RPMI7951 (cell line): ENCODE measurements around the gene HSPBAP1. TPM values are rescaled to one million over a fixed set of nuclear protein-coding genes. Genes with fewer than 3 reads are reported as not detected.

Source experiments
- DNase-seq: peaks from one replicate; pipeline ENCODE4 v3.0.0-alpha.2; 2012; ENCODE audit warnings: low read depth
- total RNA-seq: library from RNA; depleted of rRNA; stranded (reverse); fragments of >200 nt; shearing (Covaris generic); gene quantifications from 2 replicates; pipeline ENCODE4 v1.2.3, GENCODE V29; 2014; rRNA removed

The HSPBAP1 gene
- total RNA-seq = 6.2 and 6.7 TPM in 2 replicates

DNA sequence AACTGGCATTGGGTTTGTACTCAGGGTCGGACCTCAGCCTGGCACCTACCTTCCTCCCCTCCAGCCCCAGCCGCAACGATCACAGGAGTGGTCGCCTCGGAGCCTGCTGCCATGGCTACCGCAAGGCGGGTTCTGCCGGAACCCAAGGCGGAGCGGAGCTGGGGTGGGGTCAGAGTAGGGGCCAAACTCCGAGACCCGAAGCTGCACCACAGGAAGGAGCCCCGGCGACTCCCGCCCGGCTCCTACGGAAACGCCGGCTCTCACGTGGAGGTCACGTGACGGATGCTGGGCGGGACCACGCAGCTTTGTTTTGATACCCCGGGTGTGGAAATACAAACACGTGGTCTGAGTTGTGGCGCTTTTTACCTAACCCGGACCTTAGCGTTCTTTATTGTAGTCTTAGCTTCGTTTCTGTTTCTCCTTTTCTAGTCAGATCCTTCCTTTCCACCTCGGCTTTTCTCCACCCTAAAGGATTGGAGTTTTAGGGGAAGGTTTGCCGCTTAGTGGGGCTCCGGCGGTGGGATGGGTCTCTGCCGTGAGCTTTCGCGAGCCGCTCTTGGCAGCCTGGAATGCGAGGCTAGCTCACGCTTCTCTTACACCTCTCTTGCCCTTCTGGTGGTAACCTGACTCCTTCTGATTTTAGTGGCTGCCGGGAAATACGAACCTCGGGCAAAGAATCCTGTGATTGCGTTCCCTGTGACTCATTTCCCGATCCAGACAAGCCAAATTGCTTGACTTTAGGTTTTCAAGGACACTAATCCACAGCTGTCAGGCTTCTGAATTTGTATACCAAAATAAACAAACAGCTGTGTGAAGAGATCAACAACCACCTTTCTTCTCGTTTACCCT lies at the start of gene HSPBAP1:
HSPBAP1 (minus strand) TSS at position 264 of the 849 bp plus-strand sequence; CDS start at position 113, 151 bp downstream.
- peak; percentile 91 for DNase-seq

DNA sequence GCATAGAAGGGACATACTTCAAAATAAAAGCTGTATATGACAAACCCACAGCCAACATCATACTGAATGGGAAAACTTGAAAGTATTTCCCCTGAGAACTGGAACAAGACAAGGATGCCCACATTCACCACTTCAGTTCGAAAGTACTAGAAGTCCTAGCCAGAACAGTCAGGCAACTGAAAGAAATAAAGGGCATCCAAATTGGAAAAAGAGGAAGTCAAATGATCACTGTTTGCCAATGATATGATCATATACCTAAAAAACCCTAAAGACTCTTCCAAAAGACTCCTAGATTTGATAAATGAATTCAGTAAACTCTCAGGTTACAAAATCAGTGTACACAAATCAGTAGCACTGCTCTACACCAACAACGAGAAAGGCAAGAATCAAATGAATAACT lies 42.0 kb upstream of the HSPBAP1 start:
- DNase-seq = no peak

DNA sequence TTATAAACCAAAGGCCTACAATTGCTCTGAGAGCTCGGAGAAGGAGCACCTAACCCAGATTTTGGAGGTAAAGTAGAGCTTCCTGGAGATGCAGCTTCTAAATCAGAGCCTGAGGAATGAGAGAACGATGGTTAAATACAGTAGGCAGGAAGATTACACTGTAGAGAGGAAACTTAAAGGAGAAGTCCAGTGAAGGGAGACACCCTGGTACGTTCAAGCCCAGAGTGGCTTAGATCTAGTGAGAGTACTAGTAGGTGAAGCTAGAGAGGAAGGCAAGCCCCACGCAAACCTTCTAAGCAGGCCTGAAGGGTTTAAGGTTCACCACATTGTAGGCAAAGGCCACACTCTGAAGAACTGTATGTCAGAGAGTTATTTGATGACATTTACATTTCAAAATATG lies 34.6 kb upstream of the HSPBAP1 start:
- no peak for DNase-seq

DNA sequence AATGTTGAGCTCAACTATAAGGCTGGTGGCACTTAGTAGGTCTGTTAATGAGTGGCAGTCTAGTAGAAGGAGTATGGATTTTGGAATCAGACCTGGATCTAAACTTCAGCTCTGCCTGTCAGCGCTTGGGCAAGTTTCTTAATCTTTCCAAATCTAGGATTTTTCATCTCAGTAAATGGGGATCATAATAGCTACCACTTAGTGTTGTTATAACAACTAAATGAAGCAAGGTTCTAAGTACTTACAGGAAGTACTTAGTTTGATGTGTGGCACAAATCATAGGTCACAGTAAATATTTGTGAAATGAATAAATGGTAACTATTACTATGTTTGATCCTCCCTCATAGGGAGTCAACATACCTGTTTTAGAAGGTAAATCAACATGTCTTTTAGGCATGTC lies 32.6 kb upstream of the HSPBAP1 start:
- DNase-seq = no peak

- no peak for DNase-seq
Measured at GRCh38 chr3:122825460-122825859, 31.8 kb upstream of the HSPBAP1 start.

- peak; percentile 53 for DNase-seq
Measured at GRCh38 chr3:122824465-122825381, 31.1 kb upstream of the HSPBAP1 start.

- DNase-seq = no peak
Measured at GRCh38 chr3:122816587-122816986, 23.0 kb upstream of the HSPBAP1 start.

DNA sequence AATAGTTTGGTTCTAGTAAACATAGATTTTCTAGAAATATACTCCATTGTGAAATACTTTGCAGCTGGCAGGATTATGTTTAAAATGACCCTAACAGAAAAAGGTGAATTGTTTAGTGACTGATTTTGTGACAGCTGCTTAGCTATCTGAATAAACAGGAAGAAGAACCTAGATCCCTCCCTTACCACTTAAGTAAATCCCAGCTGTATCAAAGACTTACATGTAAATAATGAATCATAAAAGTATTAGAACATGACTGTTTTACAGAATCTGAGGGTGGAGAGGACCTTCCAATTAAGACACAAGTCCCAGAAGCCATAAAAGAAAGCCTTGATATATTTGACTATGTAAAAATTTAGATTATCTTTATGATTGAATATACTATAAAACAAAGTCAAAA lies 17.1 kb upstream of the HSPBAP1 start:
- DNase-seq = no peak

DNA sequence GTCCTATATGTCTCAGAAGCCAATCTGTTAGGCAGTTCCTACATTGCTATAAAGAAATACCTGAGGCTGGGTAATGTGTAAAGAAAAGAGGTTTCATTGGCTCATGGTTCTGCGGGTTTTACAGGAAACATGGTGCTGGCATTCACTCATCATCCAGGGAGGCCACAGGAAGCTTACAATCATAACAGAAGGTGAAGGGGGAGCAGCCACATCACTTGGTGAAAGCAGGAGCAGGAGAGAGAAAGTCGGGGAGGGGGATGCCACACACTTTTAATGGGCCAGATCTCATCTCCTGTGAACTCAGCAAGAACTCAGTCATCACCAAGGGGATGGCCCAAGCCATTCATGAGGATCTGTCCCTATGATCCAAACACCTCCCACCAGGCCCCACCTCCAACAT lies 10.3 kb upstream of the HSPBAP1 start:
- DNase-seq = no peak

GRCh38 chr3:122802323-122802722 lies 8.7 kb upstream of the HSPBAP1 start:
- no peak for DNase-seq

- DNase-seq = no peak
Measured at GRCh38 chr3:122800706-122801237, 7.1 kb upstream of the HSPBAP1 start.

- no peak for DNase-seq
Measured at GRCh38 chr3:122800031-122800430, 6.4 kb upstream of the HSPBAP1 start.

- no peak for DNase-seq
Measured at GRCh38 chr3:122799322-122799721, 5.7 kb upstream of the HSPBAP1 start.

- no peak for DNase-seq
Measured at GRCh38 chr3:122797291-122797690, 3.7 kb upstream of the HSPBAP1 start.

- DNase-seq = no peak
Measured at GRCh38 chr3:122795674-122796195, 2.1 kb upstream of the HSPBAP1 start.

DNA sequence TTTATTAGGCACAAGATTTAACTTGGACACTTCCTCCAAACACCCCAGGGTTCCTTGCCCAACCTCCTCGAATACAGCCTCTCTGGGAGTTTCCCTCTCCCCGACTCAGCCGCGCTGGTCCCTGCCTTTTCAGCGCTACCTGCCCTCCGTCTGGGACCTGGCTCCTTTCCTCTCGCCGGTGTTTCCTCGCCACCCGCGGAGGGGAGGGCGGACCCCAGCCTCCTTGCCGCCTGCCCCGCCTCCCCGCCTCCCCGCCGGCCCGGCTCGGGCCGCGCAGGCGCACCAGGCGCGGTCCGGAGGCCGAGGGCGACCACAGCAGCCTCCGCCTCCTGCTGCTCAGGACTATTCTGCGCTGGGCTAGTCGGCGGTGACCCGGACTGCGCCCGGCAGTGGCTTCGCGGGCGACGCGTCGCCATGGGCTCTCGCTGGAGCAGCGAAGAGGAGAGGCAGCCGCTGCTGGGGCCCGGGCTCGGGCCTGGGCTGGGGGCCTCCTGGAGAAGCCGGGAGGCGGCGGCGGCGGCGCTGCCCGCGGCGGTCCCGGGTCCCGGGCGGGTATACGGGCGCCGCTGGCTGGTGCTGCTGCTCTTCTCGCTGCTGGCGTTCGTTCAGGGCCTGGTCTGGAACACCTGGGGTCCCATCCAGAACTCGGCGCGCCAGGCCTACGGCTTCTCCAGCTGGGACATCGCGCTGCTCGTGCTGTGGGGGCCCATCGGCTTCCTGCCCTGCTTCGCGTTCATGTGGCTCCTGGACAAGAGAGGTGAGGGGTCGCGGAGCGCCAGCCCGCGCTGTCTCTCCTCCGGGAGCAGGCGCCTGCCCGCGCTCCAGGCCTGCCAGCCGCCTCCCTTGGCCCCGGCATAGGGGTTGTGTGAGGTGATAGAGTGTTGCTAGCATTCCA lies 1.4 kb upstream of the HSPBAP1 start, which contains the start of gene SLC49A4:
SLC49A4 (plus strand) TSS at position 291 of the 895 bp plus-strand sequence; CDS start at position 415, 124 bp downstream.
- DNase-seq = peak; percentile 74

GRCh38 chr3:122794483-122794778 lies 800 bp upstream of the HSPBAP1 start:
- no peak for DNase-seq

GRCh38 chr3:122789585-122790273 lies 3.9 kb downstream of the HSPBAP1 start:
- DNase-seq = no peak

DNA sequence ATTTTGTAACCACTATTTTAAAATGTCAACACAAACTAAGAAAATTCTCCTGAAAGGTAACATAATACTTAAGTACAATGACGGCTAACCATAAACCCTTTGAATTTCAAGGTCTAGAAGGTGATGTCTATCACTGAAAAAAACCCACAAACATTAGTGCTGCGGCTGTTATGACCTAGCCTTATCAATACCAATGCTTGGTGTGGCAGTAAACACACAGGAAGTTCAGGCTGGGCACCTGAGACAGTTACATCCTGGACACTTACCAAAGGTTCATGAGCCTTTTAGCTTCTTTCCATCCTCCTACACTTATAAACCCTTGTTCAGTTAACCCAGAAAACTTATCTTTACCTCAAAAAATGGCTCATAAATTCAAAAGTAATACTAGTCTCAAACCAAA lies 5.8 kb downstream of the HSPBAP1 start:
- DNase-seq = no peak

DNA sequence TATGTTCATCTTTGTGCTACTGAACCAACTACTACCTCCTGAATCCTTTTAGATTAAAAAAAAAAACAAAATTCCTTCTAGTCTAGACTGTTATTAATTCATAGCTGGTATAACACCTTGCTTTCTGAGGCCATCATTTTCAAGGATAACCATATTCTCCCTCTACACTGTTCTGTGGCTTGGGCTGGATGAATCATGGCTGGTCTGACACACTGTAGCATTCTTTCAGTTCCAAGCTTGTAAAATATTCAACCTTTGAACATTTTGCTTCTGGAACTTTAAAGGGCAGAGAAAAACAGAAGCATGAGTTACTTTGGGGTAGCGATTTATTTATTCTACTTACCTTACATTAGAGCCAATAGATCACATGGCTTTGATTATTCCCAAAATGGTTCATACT lies 7.6 kb downstream of the HSPBAP1 start:
- DNase-seq = peak; percentile 41
